ENCODE measurements around the gene USP6NL.

The USP6NL gene

DNA sequence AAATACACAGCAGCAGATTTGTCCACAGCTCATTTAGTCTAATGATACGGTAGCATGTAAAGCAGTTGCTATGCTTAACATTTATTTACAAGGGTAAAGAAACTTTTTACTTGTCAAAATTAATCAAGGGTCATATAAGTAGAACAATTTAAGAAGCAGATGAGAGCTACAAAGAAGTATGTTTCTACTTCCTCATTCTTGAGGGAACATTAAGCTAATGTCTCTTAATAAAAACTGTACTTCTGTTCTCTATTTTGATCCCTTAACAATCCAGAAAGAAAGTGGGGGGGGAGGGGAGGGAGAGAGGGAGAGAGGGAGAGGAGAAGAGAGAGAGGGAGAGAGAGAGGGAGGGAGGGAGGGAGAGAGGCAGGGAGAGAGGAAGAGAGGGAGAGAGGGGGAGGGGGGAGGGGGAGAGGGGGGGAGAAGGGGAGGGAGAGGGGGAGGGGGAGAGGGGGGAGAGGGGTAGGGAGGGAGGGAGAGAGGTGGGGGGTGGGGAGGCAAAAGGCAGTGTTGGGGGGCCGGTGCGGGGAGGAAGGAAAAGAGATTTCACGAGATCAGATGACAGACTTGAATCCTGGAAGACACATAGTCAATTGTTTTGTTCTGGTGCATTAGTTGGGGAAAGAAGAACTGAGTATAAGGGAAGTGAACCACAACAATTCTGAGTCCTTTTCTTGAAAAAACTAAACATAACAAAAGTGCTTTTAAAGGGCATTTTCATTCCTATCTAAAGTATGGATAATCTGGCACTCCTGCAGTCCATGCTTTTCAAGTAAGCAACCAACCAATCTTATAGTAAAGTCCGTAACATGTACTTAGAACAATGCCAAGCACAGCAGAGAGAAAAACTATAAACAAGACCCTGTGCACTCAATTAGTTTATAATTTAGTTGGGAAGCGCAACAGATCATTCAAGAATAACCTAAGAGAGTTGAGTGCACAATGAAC lies 128.0 kb downstream of the USP6NL start:
- Histone ChIP-seq H3K9me3 (ENCODE audit: control insufficient read depth, low read length) (no peaks in the 10 kb centered on the region), H3K79me2 (no peaks in the 10 kb centered on the region), H3K4me2 (ENCODE audit: low read length) (no peak overlapping the region), H3K27me3 (ENCODE audit: control insufficient read depth, insufficient read depth, low read length) (no peaks in the 10 kb centered on the region), H3K4me3 (ENCODE audit: low read depth, low read length) (no peak overlapping the region), H3K9ac (no peak overlapping the region), H3K4me1 (no peaks in the 10 kb centered on the region), H2AFZ (no peak overlapping the region), H3K27ac (no peak overlapping the region), H3K36me3 (ENCODE audit: control insufficient read depth, insufficient read depth, low read length) (no peaks in the 10 kb centered on the region)
- TF ChIP-seq, protein P1, sequence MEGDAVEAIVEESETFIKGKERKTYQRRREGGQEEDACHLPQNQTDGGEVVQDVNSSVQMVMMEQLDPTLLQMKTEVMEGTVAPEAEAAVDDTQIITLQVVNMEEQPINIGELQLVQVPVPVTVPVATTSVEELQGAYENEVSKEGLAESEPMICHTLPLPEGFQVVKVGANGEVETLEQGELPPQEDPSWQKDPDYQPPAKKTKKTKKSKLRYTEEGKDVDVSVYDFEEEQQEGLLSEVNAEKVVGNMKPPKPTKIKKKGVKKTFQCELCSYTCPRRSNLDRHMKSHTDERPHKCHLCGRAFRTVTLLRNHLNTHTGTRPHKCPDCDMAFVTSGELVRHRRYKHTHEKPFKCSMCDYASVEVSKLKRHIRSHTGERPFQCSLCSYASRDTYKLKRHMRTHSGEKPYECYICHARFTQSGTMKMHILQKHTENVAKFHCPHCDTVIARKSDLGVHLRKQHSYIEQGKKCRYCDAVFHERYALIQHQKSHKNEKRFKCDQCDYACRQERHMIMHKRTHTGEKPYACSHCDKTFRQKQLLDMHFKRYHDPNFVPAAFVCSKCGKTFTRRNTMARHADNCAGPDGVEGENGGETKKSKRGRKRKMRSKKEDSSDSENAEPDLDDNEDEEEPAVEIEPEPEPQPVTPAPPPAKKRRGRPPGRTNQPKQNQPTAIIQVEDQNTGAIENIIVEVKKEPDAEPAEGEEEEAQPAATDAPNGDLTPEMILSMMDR (IDR thresholded peaks at IDR 0.05), result no peak

GRCh38 chr10:11482306-11482705 lies 129.1 kb downstream of the USP6NL start:
- no peaks in the 10 kb centered on the region for H3K4me1 ChIP-seq
- H3K9ac ChIP-seq, result no peak overlapping the region
- H3K27ac ChIP-seq, result no peak overlapping the region
- no peak overlapping the region for H2AFZ ChIP-seq
- no peak overlapping the region for H3K4me3 ChIP-seq (ENCODE audit: low read depth, low read length)
- H3K79me2 ChIP-seq, result no peaks in the 10 kb centered on the region
- no peaks in the 10 kb centered on the region for H3K27me3 ChIP-seq (ENCODE audit: control insufficient read depth, insufficient read depth, low read length)
- TF ChIP-seq, protein P1 (IDR thresholded peaks at IDR 0.05), result no peak
- H3K4me2 ChIP-seq (ENCODE audit: low read length), result no peak overlapping the region
- no peaks in the 10 kb centered on the region for H3K9me3 ChIP-seq (ENCODE audit: control insufficient read depth, low read length)
- no peaks in the 10 kb centered on the region for H3K36me3 ChIP-seq (ENCODE audit: control insufficient read depth, insufficient read depth, low read length)

DNA sequence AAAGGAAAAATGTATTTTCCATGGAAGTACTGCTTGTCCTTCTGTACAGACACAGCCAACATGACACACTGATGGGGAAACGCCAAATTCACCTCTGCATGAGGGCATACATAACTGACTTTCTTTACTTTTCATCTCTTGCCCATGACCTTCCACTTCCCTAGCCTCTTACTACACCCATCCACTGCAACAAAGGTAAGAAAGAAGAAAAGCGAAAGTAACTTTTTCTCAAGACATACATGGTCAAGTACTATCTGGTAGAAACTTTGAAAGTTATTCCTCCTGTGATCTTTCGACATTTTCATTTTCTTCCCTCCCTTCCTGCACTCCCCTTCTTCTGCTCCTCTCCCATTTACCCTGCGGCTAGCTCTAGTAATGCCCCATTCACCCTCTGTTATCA lies 130.8 kb downstream of the USP6NL start:
- Histone ChIP-seq H3K4me3 (ENCODE audit: low read depth, low read length) (no peak overlapping the region), H3K4me2 (ENCODE audit: low read length) (no peak overlapping the region), H3K27ac (no peak overlapping the region), H3K9ac (no peak overlapping the region), H3K27me3 (ENCODE audit: control insufficient read depth, insufficient read depth, low read length) (no peaks in the 10 kb centered on the region), H3K4me1 (peaks cover 2% of the 10 kb centered on the region), H3K36me3 (ENCODE audit: control insufficient read depth, insufficient read depth, low read length) (no peaks in the 10 kb centered on the region), H3K79me2 (no peaks in the 10 kb centered on the region), H3K9me3 (ENCODE audit: control insufficient read depth, low read length) (no peaks in the 10 kb centered on the region), H2AFZ (no peak overlapping the region)
- TF ChIP-seq, protein P1 (IDR thresholded peaks at IDR 0.05), result no peak

GRCh38 chr10:11479300-11479699 lies 132.2 kb downstream of the USP6NL start:
- TF ChIP-seq, protein P1 (IDR thresholded peaks at IDR 0.05), result no peak
- no peak overlapping the region for H3K27ac ChIP-seq
- H3K4me2 ChIP-seq (ENCODE audit: low read length), result no peak overlapping the region
- no peak overlapping the region for H3K9ac ChIP-seq
- no peaks in the 10 kb centered on the region for H3K36me3 ChIP-seq (ENCODE audit: control insufficient read depth, insufficient read depth, low read length)
- H3K4me1 ChIP-seq, result peaks cover 2% of the 10 kb centered on the region
- H3K79me2 ChIP-seq, result no peaks in the 10 kb centered on the region
- no peak overlapping the region for H2AFZ ChIP-seq
- no peak overlapping the region for H3K4me3 ChIP-seq (ENCODE audit: low read depth, low read length)
- H3K9me3 ChIP-seq (ENCODE audit: control insufficient read depth, low read length), result no peaks in the 10 kb centered on the region
- no peaks in the 10 kb centered on the region for H3K27me3 ChIP-seq (ENCODE audit: control insufficient read depth, insufficient read depth, low read length)

DNA sequence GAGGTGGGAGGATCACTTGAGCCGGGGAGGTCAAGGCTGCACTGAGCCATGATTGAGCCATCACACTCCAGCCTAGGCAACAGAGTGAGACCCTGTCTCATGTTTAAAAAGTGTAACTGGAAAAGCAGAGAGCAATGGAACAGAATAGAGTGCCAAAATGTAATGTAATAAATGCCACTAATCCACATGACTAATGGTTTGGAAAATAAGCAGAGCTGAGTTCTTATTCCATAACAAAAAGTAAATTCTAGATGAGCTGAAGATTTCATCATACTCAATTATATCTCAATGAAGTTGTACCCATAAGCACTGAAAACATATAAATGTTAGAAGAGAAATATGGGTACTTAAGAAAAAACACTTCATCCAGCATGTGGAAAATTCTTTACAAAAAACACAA lies 132.6 kb downstream of the USP6NL start:
- TF ChIP-seq, protein P1 (IDR thresholded peaks at IDR 0.05), result no peak
- H2AFZ ChIP-seq, result no peak overlapping the region
- no peak overlapping the region for H3K4me2 ChIP-seq (ENCODE audit: low read length)
- H3K4me1 ChIP-seq, result peaks cover 2% of the 10 kb centered on the region
- H3K9me3 ChIP-seq (ENCODE audit: control insufficient read depth, low read length), result no peaks in the 10 kb centered on the region
- no peaks in the 10 kb centered on the region for H3K36me3 ChIP-seq (ENCODE audit: control insufficient read depth, insufficient read depth, low read length)
- no peaks in the 10 kb centered on the region for H3K79me2 ChIP-seq
- H3K9ac ChIP-seq, result no peak overlapping the region
- no peak overlapping the region for H3K27ac ChIP-seq
- no peak overlapping the region for H3K4me3 ChIP-seq (ENCODE audit: low read depth, low read length)
- no peaks in the 10 kb centered on the region for H3K27me3 ChIP-seq (ENCODE audit: control insufficient read depth, insufficient read depth, low read length)
